Hepatocyte (in vitro differentiated cells): ENCODE results near the gene ROBO1.

Experiments
- CTCF ChIP-seq: fragments of 200-600 bp; sonication (generic); IDR thresholded peaks from 2 replicates; pipeline ENCODE4 v1.5.1; 2016; ENCODE audit warnings: antibody characterized with exemption, mild to moderate bottlenecking; ENCODE audit not compliant: poor library complexity
- EZH2 ChIP-seq: fragments of 200-600 bp; sonication (generic); IDR thresholded peaks from 2 replicates; pipeline ENCODE4 v1.6.1; 2016; ENCODE audit warnings: antibody characterized with exemption, mild to moderate bottlenecking, borderline replicate concordance

GRCh38 chr3:78963771-78964170, 804.0 kb downstream of the ROBO1 start:
- TF ChIP-seq EZH2 (no peak), CTCF (no peak)
